MV-4-11 (cell line): ENCODE measurements around the gene CTSV.
"Not testable (repeated sequence)": the region's sequence is repeated elsewhere in the genome, so short reads cannot be mapped to it uniquely, and the experiment has no call there.

ENCODE experiments used
- DNase-seq: peaks from one replicate; lab custom pipeline; 2025; lab: John Stamatoyannopoulos, UW

Gene CTSV

GRCh38 chr9:97038611-97039513 is at the start of gene CTSV:
Gene CTSV, minus strand, starts transcription at chr9:97039142. Its CDS starts 1,099 bp downstream, at chr9:97038043.
- DNase-seq: peak; percentile 69

- not testable (repeated sequence) for DNase-seq
These were observed 48.8 kb upstream of the CTSV start for GRCh38 chr9:97087668-97088215.

- DNase-seq: not testable (repeated sequence)
These were observed 45.6 kb upstream of the CTSV start for GRCh38 chr9:97084562-97084991.

- DNase-seq: no peak
These were observed 39.4 kb upstream of the CTSV start for GRCh38 chr9:97078362-97078761.

GRCh38 chr9:97077452-97078295 is 38.7 kb upstream of the CTSV start:
- no peak for DNase-seq

- not testable (repeated sequence) for DNase-seq
These were observed 37.9 kb upstream of the CTSV start for GRCh38 chr9:97076731-97077451.

- no peak for DNase-seq
These were observed 37.3 kb upstream of the CTSV start for GRCh38 chr9:97076238-97076637.

- no peak for DNase-seq
These were observed 36.5 kb upstream of the CTSV start for GRCh38 chr9:97075289-97075985.

- no peak for DNase-seq
These were observed 34.6 kb upstream of the CTSV start for GRCh38 chr9:97073506-97073905.

GRCh38 chr9:97072285-97072776 is 33.4 kb upstream of the CTSV start:
- no peak for DNase-seq

GRCh38 chr9:97070325-97070724 is 31.4 kb upstream of the CTSV start:
- DNase-seq: not testable (repeated sequence)

- DNase-seq: no peak
These were observed 28.5 kb upstream of the CTSV start for GRCh38 chr9:97067490-97067889.

- no peak for DNase-seq
These were observed 25.2 kb upstream of the CTSV start for GRCh38 chr9:97064176-97064575.

- DNase-seq: no peak
These were observed 21.9 kb upstream of the CTSV start for GRCh38 chr9:97060796-97061195.

GRCh38 chr9:97059626-97060025 is 20.7 kb upstream of the CTSV start:
- DNase-seq: no peak

- no peak for DNase-seq
These were observed 18.7 kb upstream of the CTSV start for GRCh38 chr9:97057651-97058050.

- not testable (repeated sequence) for DNase-seq
These were observed 16.9 kb upstream of the CTSV start for GRCh38 chr9:97055891-97056290.

GRCh38 chr9:97053717-97054116 is 14.8 kb upstream of the CTSV start:
- no peak for DNase-seq

- no peak for DNase-seq
These were observed 13.8 kb upstream of the CTSV start for GRCh38 chr9:97052735-97053134.

GRCh38 chr9:97046228-97046627 is 7.3 kb upstream of the CTSV start:
- DNase-seq: no peak

- no peak for DNase-seq
These were observed 6.4 kb upstream of the CTSV start for GRCh38 chr9:97045300-97045699.
